KOPT-K1 (cell line): ENCODE measurements around the gene SRL.

Experiments used
- H3K27ac ChIP-seq: fragments of 200-600 bp; sonication (generic); 2 replicates; pipeline ENCODE4 v1.5.1; 2016; ENCODE audit warnings: antibody characterized with exemption, mild to moderate bottlenecking, low read depth, low read length; ENCODE audit not compliant: poor library complexity, severe bottlenecking
- H3K36me3 ChIP-seq: fragments of 200-600 bp; sonication (generic); 2 replicates; pipeline ENCODE4 v1.5.1; 2017; ENCODE audit warnings: antibody characterized with exemption, mild to moderate bottlenecking, low read length, moderate library complexity; ENCODE audit not compliant: insufficient read depth
- H3K9me3 ChIP-seq: fragments of 200-600 bp; sonication (generic); 2 replicates; pipeline ENCODE4 v1.5.1; 2017; ENCODE audit warnings: antibody characterized with exemption, low read length, mild to moderate bottlenecking; ENCODE audit not compliant: insufficient read depth, poor library complexity, severe bottlenecking

Gene SRL

GRCh38 chr16:4245077-4245791 is 3.4 kb upstream of the SRL start:
- Histone ChIP-seq H3K36me3 (no peaks in the 10 kb centered on the region), H3K9me3 (no peaks in the 10 kb centered on the region), H3K27ac (no peak overlapping the region)

DNA sequence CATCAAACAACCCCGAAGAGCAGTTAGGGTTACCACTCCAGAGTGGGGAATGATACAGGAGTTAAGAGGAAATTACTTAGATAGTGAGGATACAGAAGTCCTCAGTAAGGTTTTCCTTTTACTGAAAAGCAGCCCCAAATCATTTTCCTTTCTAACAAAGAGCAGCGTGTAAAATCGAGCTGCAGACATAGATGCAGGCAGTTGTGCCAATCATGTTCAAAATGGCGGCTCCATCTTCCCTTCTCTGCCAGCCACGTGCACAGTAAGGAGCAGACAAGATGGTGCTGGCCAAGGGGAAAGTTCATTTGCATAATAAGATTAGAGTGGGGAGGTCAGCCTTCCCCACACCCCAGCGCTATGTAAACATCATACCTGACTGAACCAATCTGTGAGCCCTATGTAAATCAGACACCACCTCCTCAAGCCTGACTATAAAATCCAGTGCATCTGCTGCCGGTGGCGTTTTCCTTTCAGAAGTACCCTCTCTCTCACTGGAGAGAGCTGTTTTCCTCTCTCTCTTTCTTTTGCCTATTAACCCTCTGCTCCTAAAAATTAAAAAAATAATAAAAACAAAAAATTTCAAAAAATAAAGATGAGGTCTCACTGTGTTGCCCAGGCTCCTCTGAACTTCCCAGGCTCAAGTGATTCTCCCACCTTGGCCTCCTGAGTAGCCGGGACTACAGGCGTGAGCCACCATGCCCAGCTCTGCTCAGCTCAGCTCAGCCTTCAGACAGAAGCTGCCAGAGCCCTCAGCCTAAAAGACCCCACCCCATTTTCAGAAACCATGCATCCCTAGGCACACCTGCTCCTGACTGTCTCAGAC is 2.6 kb upstream of the SRL start:
- no peaks in the 10 kb centered on the region for H3K36me3 ChIP-seq
- no peaks in the 10 kb centered on the region for H3K9me3 ChIP-seq
- no peak overlapping the region for H3K27ac ChIP-seq

DNA sequence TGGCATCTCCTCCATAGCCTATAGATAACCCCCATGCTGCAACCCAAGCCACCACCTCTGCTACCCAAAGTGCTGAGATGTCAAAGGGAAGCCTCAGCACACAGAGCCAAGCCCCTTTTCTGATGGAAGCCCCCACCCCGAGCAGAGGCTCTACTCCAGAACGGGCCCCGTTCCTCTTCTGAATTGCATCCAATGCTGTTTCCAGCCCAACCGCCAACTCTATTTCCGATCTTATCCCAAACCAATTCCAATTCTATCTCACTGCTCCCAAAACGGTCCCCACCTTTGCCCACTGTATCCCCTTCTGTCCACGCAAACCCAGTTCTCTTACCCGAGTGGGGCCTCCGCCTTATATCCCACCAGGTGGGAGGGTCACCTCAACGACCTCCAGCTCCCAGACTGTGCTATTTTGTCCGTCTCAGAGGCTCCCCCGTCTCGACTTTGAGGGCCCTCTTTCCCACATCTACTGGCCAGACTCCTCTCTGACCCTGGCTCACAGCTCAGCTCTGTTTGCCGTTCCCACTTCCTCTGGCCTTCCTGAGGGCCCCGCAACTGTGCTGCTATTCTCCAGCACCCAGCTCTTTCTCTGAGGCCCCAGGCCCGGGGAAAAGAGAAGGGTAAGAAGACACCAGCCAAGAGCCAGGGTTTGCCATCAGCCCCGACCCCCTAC is 487 bp downstream of the SRL start:
- Histone ChIP-seq H3K9me3 (no peaks in the 10 kb centered on the region), H3K36me3 (no peaks in the 10 kb centered on the region), H3K27ac (no peak overlapping the region)

- Histone ChIP-seq H3K9me3 (no peaks in the 10 kb centered on the region), H3K36me3 (no peaks in the 10 kb centered on the region), H3K27ac (no peak overlapping the region)
These were observed 1.3 kb downstream of the SRL start for GRCh38 chr16:4240624-4241023.

- Histone ChIP-seq H3K27ac (no peak overlapping the region), H3K9me3 (no peaks in the 10 kb centered on the region), H3K36me3 (no peaks in the 10 kb centered on the region)
These were observed 2.2 kb downstream of the SRL start for GRCh38 chr16:4239682-4240175.

DNA sequence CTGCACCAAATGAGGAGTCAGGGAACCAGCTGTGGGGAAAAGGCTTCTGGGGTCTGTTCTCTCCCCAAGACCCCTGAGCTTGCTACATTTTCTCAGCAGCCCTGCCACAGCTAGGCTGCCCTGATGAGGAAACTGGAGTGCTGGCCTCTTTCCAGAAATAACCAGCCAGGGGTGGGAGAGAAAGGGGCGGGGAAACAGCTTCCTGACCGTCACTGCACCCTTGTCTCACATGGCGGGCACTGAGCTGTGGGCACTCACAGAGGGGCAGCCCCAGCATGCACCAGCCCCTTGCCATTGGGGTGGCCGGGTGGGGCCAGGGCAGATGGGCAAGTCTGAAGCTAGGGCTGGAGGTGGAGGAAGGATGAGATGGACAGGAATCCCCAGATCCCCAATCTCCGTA is 2.9 kb downstream of the SRL start:
- Histone ChIP-seq H3K9me3 (no peaks in the 10 kb centered on the region), H3K36me3 (no peaks in the 10 kb centered on the region), H3K27ac (no peak overlapping the region)

GRCh38 chr16:4233431-4233830 is 8.4 kb downstream of the SRL start:
- Histone ChIP-seq H3K36me3 (no peaks in the 10 kb centered on the region), H3K27ac (no peak overlapping the region), H3K9me3 (peaks cover 7% of the 10 kb centered on the region)

GRCh38 chr16:4232541-4233386 is 9.1 kb downstream of the SRL start:
- peaks cover 7% of the 10 kb centered on the region for H3K9me3 ChIP-seq
- H3K36me3 ChIP-seq = no peaks in the 10 kb centered on the region
- H3K27ac ChIP-seq = no peak overlapping the region

DNA sequence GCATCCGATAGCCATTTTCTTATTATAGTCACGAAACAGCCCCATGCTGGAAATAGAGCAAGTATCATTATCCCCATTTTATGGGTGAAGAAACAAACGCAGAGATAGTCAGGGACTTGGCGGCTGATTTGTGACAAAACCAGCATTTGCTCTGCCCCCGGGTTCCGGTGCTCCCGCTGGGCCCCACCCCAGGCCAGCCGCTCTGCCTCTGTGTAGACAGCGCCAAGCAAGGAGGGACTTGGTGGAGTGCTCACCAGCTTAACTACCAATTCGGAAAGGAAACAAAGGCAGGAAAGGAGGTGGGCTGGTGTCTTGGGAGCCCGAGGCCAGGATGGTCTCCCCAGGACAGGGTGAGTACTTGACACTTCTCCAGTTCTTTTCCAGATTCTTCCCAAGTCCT is 10.0 kb downstream of the SRL start:
- Histone ChIP-seq H3K9me3 (peaks cover 7% of the 10 kb centered on the region), H3K36me3 (no peaks in the 10 kb centered on the region), H3K27ac (no peak overlapping the region)

DNA sequence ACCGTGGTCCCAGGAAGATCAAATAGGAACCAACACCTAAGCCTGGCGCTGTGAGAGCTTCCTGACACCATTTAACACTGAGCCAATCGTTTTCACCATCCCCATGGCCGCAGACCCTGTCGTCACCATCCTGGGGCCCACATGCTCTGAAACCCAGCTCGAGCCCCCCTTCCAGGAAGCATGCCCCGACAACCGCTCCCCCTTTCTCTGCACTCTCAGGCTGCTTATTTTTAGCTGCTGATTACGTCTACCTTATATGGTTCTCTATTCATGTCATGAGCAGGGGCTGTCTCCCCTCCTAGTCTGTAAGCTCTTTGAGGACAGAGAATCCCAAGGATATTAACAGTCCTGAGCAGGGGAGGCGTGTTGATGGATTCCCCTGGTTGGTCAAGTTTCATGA is 10.5 kb downstream of the SRL start:
- Histone ChIP-seq H3K27ac (no peak overlapping the region), H3K9me3 (peaks cover 7% of the 10 kb centered on the region), H3K36me3 (no peaks in the 10 kb centered on the region)

- H3K9me3 ChIP-seq = no peaks in the 10 kb centered on the region
- H3K27ac ChIP-seq = no peak overlapping the region
- H3K36me3 ChIP-seq = no peaks in the 10 kb centered on the region
These were observed 14.9 kb downstream of the SRL start for GRCh38 chr16:4227040-4227332.

DNA sequence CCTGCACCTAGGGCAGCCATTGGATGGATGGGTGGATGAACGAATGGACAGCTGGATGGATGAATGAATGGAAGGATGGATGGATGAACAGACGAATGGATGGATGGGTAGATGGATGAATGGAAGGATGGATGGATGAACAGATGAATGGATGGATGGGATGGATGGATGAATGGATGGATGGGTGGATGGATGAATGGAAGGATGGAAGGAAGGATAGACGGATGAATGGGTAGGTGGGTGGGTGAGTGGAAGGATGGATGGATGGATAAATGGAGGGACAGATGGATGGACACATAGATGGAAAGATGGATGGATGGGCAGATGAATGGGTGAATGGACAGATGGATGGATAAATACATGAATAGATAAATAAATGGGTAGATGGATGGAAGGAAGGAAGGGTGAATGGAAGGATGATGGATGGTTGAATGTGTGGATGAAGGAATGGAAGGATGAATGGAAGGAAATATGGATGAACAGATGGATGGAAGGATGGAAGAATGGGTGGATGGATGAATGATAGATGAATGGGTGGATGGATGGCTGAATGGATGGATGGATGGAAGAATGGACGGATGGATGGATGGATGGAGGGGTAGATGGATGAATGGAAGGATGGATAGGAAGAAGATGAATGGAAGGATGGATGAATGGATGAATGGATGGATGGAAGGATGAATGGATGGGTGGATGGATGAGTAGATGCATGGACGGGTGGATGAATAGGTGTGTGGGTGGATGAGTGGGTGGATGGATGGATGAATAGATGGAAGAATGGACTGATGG is 15.4 kb downstream of the SRL start:
- H3K27ac ChIP-seq = no peak overlapping the region
- no peaks in the 10 kb centered on the region for H3K9me3 ChIP-seq
- H3K36me3 ChIP-seq = no peaks in the 10 kb centered on the region

GRCh38 chr16:4225075-4225474 is 16.8 kb downstream of the SRL start:
- Histone ChIP-seq H3K27ac (no peak overlapping the region), H3K36me3 (no peaks in the 10 kb centered on the region), H3K9me3 (no peaks in the 10 kb centered on the region)

GRCh38 chr16:4220358-4220757 is 21.5 kb downstream of the SRL start:
- H3K36me3 ChIP-seq = no peaks in the 10 kb centered on the region
- H3K27ac ChIP-seq = no peak overlapping the region
- no peaks in the 10 kb centered on the region for H3K9me3 ChIP-seq
